Fibroblast of skin of back (primary cell): ENCODE measurements around the gene SPOCD1.
"Not testable (repeated sequence)": the region's sequence is repeated elsewhere in the genome, so short reads cannot be mapped to it uniquely, and the experiment has no call there.

ENCODE experiments used
- DNase-seq: peaks from one replicate; pipeline ENCODE4 v3.0.0-alpha.2; 2013

The SPOCD1 gene

DNA sequence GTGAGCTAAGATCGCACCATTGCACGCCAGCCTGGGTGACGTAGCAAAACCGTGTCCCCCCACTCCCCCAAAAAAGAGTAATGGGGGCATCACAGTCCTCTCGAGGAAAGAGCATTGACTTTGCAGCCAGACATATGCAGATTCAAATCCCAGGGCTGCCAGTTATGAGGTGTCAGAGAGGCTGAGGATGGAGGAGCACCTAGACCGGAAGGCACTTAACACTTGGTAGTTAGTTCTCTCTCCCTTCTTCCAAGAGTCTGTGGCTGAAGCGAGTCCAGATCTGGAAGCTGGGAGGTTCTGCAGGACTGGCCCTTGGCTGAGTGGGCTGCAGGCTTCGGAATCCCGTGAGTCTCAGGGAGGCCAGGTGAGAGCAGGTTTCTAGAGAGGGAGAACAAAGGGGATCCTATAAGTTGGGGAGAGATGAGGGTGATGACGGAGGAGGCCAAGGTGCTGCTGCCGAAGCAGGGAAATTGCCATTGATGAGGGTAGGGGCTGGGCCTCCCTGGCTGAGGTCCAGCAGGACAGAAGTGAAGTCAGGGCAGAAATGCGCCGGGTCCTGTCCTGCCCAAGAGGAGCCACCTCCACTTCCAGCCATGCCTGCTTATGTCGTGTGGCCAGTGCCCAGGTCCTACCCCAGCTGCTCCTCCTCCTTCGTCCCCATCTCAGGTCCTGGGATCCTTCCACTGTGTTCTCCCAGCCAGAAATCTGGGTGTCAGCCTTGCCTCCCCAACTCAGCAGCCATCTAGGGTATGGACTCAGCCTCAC lies 13.3 kb upstream of the SPOCD1 start:
- no peak for DNase-seq

- DNase-seq: no peak
Measured at GRCh38 chr1:31828341-31828740, 12.5 kb upstream of the SPOCD1 start.

DNA sequence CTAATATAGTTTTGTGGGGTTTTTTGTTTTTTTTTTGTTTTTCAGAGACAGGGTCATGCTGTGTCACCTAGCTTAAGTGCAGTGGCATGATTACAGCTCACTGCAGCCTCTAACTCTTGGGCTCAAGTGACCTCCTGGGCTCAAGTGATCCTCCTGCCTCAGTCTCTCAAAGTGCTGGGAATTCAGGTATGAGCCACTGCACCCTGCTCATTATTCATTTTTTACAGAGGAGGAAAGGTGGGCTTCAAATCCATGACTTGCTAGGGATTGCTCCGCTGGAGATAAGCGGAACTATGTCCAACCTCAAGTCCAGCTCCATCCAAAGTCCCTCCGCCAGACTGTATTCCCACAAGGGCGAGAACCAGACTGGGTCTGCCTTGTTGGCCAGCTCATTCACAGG lies 8.0 kb upstream of the SPOCD1 start:
- DNase-seq: no peak

DNA sequence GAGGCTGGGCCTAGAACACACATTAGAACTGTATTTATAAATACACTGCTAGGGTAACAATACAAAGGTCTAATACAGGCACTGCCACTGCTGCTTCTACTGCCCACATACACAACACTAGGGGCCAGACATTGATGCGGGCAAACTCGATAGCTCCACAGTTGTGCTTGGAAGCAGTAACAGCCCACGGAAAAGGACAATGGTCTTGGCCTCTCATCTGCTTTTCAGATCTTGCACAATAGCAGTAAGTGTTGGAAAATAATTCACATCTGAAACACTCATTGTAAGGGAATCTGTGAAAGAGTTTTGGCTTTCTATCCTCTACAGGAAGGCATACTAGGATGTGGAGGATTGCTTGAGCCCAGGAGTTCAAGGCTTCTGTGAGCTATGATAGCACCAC lies 6.9 kb upstream of the SPOCD1 start:
- no peak for DNase-seq

DNA sequence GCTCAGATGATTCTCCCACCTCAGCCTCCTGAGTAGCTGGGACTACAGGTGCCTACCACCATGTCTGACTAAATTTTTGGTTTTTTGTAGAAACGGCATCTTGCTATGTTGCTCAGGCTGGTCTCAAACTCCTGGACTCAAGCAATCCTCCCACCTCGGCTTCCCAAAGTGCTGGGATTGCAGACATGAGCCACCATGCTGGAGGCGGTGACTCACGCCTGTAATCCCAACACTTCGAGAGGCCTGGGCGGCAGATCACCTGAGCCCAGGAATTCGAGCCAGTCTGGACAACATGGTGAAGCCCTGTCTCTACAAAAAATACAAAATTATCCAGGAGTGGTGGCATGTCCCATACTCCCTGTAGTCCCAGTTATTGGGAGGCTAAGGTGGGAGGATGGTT lies 4.4 kb upstream of the SPOCD1 start:
- DNase-seq: not testable (repeated sequence)

GRCh38 chr1:31818206-31818605 lies 2.4 kb upstream of the SPOCD1 start:
- DNase-seq: no peak

DNA sequence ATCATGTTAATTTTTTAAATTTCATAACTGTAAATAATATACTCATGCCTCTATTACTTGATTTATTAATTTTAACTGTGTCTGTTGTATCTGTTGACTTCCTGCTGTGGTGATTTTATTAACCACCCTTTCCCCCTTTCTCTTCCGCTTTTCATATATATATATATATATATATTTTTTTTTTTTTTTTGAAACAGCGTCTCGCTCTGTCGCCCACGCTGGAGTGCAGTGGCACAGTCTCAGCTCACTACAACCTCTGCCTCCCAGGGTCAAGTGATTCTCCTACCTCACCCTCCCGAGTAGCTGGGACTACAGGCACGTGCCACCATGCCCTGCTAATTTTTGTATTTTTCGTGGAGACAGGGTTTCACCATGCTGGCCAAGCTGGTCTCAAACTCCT lies 1.1 kb upstream of the SPOCD1 start:
- DNase-seq: not testable (repeated sequence)

GRCh38 chr1:31816501-31816900 lies 679 bp upstream of the SPOCD1 start:
- DNase-seq: not testable (repeated sequence)

DNA sequence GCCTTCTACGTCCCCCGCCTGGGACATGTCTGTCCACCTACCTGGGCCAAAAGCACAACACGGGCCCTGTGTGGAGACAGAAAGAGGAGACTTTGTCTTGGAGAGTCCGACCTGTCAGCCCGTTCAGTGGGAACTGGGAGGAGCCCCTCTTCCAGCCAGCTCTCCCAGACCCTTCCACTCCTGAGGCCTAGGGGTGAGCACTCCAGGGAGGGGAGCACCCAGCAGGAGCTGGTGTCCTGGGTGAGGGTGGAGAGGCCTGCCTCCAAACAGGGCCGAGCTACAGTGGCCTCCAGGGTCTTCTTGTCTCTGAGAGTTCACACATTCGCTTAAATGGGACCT lies 546 bp downstream of the SPOCD1 start:
- DNase-seq: no peak

GRCh38 chr1:31814631-31815306 lies 1.1 kb downstream of the SPOCD1 start:
- DNase-seq: no peak

DNA sequence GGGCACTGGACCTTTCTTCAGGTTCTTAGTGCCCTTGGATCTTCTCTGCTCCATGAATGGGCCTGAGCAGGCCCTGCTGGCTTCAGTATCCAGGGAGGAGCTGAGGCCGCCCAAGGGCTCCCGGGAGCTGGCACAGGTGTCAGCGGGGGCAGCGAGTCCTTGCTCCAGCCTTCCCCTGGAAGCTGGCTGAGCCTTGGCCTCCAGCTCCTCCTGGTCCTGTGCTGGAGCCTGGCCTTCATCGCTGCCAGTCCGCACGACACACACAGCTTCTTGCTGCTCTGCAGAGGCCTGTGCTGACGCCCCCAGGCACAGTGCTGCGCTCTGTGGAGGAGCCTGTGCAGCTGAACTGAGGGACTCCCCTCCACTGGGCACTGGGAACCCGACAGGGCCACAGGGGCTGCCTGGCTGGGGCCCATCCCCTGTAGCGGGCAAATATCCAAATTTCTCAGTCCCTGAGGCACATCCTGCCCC lies 1.7 kb downstream of the SPOCD1 start:
- DNase-seq: no peak

GRCh38 chr1:31812158-31812829 lies 3.5 kb downstream of the SPOCD1 start:
- no peak for DNase-seq

GRCh38 chr1:31811605-31812004 lies 4.2 kb downstream of the SPOCD1 start:
- DNase-seq: peak; percentile 72

DNA sequence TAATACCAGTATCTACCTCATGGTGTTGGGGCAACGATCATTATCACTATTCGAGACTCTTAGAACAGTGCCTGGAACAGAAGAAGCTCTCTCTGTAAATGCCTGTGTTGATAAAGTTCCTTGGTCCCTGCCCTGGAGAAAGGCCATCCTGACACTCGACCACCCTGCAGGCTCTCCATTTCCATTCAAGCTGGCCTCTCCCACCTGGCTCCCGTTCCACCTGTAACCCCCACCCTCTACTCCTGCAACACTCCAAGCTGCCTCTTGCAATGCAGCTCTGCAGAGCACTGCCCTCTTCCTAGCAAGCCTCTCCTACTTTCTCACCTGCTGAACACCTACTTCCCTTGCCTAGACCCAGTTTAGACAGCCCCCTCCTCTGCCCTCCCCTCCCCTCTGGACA lies 6.1 kb downstream of the SPOCD1 start:
- DNase-seq: no peak

DNA sequence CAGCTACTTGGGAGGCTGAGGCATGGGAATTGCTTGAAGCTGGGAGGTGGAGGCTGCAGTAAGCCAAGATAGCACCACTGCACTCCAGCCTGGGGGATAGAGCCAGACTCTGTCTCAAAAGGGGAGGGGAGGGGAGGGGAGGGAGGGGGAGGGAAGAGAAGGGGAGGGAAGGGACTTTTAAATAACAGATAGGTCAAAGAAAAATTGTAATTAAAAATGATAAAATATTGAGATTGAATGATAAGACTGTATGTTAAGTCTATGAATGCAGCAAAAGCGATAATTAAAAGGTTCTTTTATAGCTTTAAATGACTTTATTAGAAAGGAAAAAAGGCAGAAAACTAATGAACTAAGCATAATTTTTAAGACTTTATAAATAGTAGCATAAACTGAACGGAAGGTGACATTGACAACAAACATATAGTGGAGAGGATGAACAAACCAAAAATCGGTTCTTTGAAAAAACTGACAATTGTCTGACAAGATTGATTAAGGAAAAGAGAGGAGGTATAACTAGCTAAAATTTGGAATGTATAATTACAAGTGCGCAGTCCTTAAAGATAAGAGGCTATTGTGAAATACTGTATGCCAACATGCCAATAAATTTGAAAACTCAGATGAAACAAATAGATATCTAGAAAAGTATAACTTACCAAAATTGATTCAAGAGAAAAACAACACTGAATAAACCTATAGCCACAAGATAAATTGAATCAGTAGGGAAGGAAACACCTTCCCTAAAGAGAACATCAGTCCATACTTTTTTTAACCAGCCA lies 8.4 kb downstream of the SPOCD1 start:
- no peak for DNase-seq

DNA sequence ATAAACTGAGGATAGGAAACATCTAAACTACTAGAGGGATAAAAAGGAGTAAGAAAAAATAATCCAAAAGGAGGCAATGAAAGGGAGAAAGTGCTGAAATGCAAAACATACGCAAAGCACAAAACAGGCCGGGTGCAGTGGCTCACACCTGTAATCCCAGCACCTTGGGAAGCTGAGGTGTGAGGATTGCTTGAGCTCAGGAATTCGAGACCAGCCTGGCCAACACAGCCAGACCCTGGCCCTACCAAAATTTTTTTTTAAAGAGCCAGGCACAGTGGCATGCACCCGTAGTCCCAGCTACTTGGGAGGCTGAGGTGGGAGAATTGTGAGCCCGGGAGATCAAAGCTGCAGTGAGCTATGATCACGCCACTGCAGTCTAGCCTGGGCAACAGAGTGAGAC lies 10.5 kb downstream of the SPOCD1 start:
- DNase-seq: no peak

- no peak for DNase-seq
Measured at GRCh38 chr1:31804098-31804497, 11.7 kb downstream of the SPOCD1 start.

DNA sequence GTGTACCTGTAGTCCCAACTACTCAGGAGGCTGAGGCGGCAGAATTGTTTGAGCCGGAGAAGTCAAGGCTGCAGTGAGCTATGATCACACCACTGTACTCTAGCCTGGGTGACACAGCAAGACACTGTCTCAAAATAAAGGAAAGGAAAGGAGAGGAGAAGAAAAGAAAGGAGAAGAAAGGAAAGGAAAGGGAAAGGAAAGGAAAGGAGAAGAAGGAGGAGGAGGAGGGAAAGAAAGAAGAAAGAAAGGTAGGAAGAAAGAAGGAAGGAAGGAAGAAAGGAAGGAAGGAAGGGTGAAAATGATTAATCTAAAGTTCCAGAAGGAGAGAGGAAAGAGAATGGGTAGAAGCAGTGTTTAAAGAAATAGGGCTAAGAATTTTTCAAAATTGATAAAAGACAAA lies 12.2 kb downstream of the SPOCD1 start:
- no peak for DNase-seq

DNA sequence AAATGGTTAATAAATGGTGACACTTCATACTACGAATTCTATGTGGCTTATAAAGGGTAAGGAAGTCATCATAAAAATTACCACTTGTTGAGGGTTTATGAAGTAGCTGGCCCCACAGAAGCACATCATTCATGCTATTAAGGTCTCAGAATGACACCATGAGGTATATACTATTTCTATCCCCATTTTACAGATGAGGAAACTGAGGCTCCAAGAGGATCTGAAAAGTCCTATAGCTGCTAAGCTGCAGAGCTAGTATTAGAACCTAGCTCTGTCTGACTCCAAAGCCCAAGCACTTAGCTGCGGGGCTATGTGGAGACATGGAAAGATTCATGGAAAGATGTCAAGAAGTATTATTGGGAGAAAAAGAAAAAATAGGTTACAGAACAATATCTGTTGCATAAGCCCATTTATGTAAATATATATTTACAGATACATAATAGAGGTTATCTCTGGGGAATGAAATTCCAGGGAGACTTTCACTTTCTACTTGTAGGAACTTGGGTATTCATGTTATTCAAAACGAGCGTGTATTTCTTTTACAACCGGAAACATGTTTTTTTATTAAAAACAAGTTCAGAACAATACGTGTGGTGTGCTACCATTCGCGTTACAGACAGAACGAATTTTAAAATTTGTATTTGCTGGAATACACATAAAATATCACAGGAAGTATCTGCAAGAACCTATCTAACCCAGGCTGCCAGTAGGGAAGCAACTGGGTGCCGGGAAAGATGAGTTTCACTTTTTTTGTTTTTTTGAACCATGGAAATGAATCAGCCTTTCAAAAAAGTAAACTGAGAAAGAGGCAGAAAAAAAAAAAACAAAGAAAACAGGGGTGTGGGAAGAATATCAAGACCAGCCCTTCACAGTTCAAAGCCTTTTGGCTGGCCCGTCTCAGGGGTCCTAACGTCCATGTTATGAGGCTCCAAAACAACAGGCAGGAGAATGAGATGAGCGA lies 13.4 kb downstream of the SPOCD1 start:
- no peak for DNase-seq

- no peak for DNase-seq
Measured at GRCh38 chr1:31801458-31801857, 14.4 kb downstream of the SPOCD1 start.

GRCh38 chr1:31800674-31800967 lies 15.2 kb downstream of the SPOCD1 start:
- DNase-seq: no peak
